ENCODE measurements around the gene FBXO46. TPM values are rescaled to one million over a fixed set of nuclear protein-coding genes. Genes with fewer than 3 reads are reported as not detected.

The FBXO46 gene
- total and polyA plus RNA-seq, 2 of the 13 experiments (the other 11 are each of a cell fraction or from before 2014, with no cell fraction given): 6.2 to 6.4 TPM

DNA sequence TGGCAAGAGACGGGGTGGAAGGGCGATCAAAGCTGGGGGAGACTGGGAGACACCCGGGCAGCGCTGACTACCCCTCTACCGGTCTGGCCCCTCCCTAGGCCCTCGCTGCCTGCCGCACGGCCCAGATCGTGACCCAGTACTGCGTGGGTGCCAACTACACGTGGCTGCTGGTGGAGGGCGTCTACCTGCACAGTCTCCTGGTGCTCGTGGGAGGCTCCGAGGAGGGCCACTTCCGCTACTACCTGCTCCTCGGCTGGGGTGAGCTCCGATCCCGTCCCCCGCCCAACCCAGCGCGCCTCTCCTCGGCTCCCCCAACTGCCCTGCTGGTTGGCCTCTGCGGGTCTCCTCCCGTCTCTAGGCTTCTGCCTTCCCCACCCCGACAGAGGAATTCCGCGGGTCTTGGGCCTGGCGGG, 53.8 kb downstream of the FBXO46 start (continued):
- TF ChIP-seq, protein P1, sequence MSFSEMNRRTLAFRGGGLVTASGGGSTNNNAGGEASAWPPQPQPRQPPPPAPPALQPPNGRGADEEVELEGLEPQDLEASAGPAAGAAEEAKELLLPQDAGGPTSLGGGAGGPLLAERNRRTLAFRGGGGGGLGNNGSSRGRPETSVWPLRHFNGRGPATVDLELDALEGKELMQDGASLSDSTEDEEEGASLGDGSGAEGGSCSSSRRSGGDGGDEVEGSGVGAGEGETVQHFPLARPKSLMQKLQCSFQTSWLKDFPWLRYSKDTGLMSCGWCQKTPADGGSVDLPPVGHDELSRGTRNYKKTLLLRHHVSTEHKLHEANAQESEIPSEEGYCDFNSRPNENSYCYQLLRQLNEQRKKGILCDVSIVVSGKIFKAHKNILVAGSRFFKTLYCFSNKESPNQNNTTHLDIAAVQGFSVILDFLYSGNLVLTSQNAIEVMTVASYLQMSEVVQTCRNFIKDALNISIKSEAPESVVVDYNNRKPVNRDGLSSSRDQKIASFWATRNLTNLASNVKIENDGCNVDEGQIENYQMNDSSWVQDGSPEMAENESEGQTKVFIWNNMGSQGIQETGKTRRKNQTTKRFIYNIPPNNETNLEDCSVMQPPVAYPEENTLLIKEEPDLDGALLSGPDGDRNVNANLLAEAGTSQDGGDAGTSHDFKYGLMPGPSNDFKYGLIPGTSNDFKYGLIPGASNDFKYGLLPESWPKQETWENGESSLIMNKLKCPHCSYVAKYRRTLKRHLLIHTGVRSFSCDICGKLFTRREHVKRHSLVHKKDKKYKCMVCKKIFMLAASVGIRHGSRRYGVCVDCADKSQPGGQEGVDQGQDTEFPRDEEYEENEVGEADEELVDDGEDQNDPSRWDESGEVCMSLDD (CRISPR knock-in tag; IDR thresholded peaks at IDR 0.05; ENCODE audit: borderline replicate concordance): no peak

DNA sequence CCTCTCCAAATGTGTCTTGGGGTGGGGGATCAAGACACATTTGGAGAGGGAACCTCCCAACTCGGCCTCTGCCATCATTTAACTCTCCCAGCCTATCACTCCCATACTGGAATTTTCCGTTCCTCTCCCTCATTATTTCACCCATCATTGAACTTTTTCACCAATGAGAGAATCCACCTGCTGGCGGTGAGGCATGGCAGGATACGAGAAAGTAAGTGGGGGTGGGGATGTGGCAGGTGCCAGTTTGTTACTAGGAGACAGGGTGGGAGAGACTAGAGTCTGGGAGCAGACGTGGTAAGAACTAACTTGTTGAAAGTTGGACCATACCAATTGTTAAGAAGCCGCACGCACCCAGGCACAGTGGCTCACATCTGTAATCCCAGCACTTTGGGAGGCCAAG, 55.8 kb downstream of the FBXO46 start:
- intact Hi-C loops (cut with micrococcal nuclease; ENCODE audit: unreplicated experiment) (no loop called here), in situ Hi-C loops (cut with HindIII; ENCODE audit: extremely low pct_ligation_motif_present, low pct_unique_long_range_greater_than_20kb) (no loop called here)
- FAIRE-seq (no peak), ATAC-seq (no peak), DNase-seq (ENCODE audit: low spot score) (no peak)
- 55% methylated on average over 7 of the region's 7 CpGs for WGBS (ENCODE audit: low lambda C conversion rate)
- POLR2A ChIA-PET: interaction anchor here (1.2 kb wide), 1 partner anchor 235 kb away, joined by 5 read pairs; no protein-coding TSS in a partner anchor
- no peak overlapping the region for H3K27ac ChIP-seq (ENCODE audit: extremely low read length, insufficient read depth, low read length)
- no peak for TF ChIP-seq RFXANK (CRISPR knock-in tag; IDR thresholded peaks at IDR 0.05)
- no peak for TF ChIP-seq SSRP1 (CRISPR knock-in tag; IDR thresholded peaks at IDR 0.05)
- no peak for TF ChIP-seq ELF3 (CRISPR knock-in tag; IDR thresholded peaks at IDR 0.05)
- TF ChIP-seq, protein P2, sequence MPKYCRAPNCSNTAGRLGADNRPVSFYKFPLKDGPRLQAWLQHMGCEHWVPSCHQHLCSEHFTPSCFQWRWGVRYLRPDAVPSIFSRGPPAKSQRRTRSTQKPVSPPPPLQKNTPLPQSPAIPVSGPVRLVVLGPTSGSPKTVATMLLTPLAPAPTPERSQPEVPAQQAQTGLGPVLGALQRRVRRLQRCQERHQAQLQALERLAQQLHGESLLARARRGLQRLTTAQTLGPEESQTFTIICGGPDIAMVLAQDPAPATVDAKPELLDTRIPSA (CRISPR knock-in tag; IDR thresholded peaks at IDR 0.05; ENCODE audit: borderline replicate concordance): no peak
- TF ChIP-seq ZNF10 (CRISPR knock-in tag; IDR thresholded peaks at IDR 0.05; ENCODE audit: borderline replicate concordance, low read depth): no peak
- TF ChIP-seq ZNF792 (CRISPR knock-in tag; IDR thresholded peaks at IDR 0.05): no peak
- no peaks in the 10 kb centered on the region for H3K36me3 ChIP-seq (replicated peaks in 1 of 2; ENCODE audit: control insufficient read depth in 1 of 2, insufficient read depth in 2 of 2, low read length in 2 of 2)
- H3K9me3 ChIP-seq (ENCODE audit: low read length): no peaks in the 10 kb centered on the region
- no peak overlapping the region for H3K9ac ChIP-seq (ENCODE audit: insufficient read depth, low read depth, low read length)
- no peak overlapping the region for H2AFZ ChIP-seq (ENCODE audit: low read length)
- CTCF ChIA-PET (ENCODE audit: low intra/inter-chr PET ratio, low total read pairs): no interaction called here
- H3K4me1 ChIP-seq (ENCODE audit: insufficient read depth, low read length): peaks cover 31% of the 10 kb centered on the region
- no peaks in the 10 kb centered on the region for H3K79me2 ChIP-seq (ENCODE audit: insufficient read depth, low read length)
- H3K27me3 ChIP-seq (ENCODE audit: control insufficient read depth in 1 of 2, insufficient read depth in 2 of 2, low read length in 2 of 2): peaks cover 0 to 2% of the 10 kb centered on the region in 2 experiments; a peak in 2 of 5 replicates
- no peaks in the 10 kb centered on the region for H4K20me1 ChIP-seq (ENCODE audit: insufficient read depth, low read length)
- H3K4me2 ChIP-seq (ENCODE audit: low read depth, low read length): no peak overlapping the region
- BruUV-seq (replicated peaks): no TSS peak
- H3K4me3 ChIP-seq (replicated peaks in 1 of 3; ENCODE audit: insufficient read depth in 1 of 3, low read depth in 2 of 3, low read length in 3 of 3): no peak overlapping the region
